GM19455 (cell line): Measurements from ENCODE around the gene CCR4.
"Not testable (repeated sequence)": the region's sequence is repeated elsewhere in the genome, so short reads cannot be mapped to it uniquely, and the experiment has no call there.

Source experiments
- ATAC-seq: cut with Tn5 transposase; IDR thresholded peaks from one replicate; pipeline ENCODE4 v1.9.1; 2021; ENCODE audit not compliant: unreplicated experiment

CCR4 gene

GRCh38 chr3:32951410-32951811 is at the start of gene CCR4:
CCR4 (plus strand) TSS chr3:32951644; CDS start chr3:32953423, 1,779 bp downstream.
- no peak for ATAC-seq

- ATAC-seq: not testable (repeated sequence)
These were observed 48.5 kb upstream of the CCR4 start for GRCh38 chr3:32902887-32903371.

- no peak for ATAC-seq
These were observed 47.5 kb upstream of the CCR4 start for GRCh38 chr3:32903953-32904352.

DNA sequence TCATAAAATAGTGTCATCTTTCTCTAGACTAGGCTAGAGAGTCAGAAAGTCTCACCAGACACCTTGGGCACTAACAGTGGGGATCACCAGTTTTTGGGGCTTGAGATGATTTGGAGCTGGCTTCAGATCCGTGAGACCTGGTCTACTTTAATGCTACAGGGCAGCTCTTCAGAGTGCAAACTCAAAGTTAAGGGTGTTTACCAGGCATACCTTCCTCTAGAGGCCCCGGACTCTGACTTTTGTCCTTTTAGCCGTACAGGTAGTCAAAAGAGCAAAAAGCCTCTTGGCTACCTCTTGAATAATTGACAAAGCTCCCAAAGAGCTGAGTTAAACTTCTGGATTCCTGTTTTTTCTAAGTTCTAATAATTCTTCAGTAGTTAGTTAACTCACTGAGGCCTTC is 41.4 kb upstream of the CCR4 start:
- ATAC-seq: no peak

DNA sequence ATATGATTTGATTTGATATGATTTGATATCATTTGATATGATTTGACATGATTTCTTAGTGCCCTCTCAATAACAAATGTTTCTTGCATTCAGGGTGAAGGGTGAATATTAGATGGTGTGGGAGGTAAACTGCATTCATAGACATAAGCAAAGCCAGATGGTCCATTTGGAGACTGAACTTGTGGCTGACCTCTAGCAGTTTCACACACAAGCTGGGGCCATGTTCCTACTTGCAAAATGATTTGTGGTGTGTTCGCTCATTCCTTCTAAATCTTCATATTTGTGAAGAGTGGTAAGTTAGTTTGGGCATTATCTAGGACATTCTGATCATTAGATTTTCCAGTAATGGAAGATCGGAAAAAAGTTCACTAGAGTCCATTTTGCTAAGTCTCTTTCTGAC is 40.5 kb upstream of the CCR4 start:
- no peak for ATAC-seq

- ATAC-seq: no peak
These were observed 39.4 kb upstream of the CCR4 start for GRCh38 chr3:32912046-32912445.

GRCh38 chr3:32913790-32914446 is 37.5 kb upstream of the CCR4 start:
- ATAC-seq: no peak

DNA sequence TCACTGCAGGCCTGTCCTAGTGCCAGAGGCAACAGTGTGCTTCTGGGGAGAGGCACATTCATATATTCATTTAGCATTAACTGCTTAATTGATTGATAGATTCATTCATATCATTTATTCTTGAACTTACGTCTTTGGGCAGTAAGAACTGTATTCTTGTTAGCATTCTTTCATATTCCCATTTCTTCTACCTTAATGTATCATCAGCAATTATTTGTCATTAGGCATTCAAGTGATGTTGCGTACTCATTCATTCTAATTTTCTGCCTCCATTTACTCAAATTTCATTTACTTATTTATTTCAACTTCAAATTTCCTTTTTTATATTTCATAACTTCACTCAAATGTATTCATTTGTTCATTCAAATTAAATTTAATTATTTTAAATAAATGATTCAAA is 31.5 kb upstream of the CCR4 start:
- ATAC-seq: no peak

GRCh38 chr3:32922078-32922477 is 29.4 kb upstream of the CCR4 start:
- no peak for ATAC-seq

DNA sequence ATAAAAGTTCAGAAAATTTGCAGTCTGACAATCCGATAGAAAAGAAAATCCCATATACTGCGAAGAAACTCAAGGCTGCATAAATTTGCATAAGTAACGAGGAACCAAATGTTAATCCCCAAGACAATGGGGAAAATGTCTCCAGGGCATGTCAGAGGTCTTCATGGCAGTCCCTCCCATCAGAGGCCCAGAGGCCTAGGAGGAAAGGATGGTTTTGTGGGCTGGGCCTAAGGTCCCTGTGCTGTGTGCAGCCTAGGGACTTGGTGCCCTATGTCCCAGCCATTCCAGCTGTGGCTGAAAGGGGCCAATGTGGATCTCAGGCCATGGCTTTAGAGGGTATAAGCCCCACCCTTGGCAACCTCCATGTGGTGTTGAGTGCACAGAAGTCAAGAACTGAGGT is 21.3 kb upstream of the CCR4 start:
- ATAC-seq: no peak

DNA sequence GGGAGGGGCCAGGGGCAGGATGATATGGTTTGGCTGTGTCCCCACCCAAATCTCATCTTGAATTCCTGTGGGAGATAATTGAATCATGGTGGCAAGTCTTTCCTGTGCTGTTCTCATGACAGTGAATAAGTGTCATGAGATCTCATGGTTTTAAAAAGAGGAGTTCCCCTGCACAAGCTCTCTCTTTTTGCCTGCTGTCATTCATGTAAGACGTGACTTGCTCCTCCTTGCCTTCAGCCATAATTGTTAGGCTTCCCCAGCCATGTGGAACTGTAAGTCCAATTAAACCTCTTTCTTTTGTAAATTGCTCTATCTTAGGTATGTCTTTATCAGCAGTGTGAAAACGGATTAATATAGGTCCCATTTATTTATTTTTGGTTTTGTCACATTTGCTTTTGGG is 20.2 kb upstream of the CCR4 start:
- not testable (repeated sequence) for ATAC-seq

DNA sequence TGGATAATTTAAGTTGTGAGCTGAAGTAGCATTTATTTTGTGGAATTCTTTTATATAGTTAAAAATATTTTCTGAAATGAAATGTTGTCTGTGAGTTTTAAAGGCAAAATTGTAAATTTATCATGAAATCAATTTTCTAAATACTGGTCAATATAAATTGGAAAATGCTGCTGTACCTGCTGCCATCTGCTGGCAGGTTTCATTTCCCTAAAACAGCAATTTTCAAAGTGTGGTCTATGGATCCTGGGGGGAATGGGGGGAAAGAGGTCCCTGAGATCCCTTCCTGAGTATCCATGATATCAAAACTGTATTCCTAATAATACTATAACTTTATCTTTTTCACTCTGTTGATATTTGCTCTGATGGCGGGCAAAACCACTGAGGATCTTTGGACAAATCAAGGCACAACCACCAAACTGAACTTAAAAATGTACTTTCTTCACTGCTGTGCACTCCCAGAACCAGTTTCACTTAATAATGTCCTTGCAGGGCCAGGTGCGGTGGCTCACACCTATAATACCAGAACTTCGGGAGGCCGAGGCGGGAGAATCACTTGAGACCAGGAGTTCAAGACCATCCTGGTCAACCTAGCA is 17.2 kb upstream of the CCR4 start:
- ATAC-seq: no peak

GRCh38 chr3:32937331-32937730 is 14.1 kb upstream of the CCR4 start:
- ATAC-seq: no peak

DNA sequence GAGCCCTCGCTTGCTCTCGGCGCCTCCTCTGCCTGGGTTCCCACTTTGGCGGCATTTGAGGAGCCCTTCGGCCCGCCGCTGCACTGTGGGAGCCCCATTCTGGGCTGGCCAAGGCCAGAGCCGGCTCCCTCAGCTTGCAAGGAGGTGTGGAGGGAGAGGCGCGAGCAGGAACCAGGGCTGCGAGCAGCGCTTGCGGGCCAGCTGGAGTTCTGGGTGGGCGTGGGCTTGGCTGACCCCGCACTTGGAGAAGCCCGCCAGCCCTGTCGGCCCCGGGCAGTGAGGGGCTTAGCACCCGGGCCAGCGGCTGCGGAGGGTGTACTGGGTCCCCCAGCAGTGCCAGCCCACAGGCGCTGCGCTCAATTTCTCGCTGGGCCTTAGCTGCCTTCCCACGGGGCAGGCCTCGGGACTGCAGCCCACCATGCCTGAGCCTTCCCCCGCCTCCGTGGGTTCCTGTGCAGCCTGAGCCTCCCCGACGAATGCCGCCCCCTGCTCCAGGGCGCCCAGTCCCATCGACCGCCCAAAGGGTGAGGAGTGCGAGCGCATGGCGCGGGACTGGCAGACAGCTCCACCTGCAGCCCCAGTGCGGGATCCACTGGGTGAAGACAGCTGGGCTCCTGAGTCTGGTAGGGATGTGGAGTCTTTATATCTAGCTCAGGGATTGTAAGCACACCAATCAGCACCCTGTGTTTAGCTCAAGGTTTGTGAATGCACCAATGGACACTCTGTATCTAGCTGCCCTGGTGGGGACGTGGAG is 11.7 kb upstream of the CCR4 start:
- ATAC-seq: not testable (repeated sequence)

DNA sequence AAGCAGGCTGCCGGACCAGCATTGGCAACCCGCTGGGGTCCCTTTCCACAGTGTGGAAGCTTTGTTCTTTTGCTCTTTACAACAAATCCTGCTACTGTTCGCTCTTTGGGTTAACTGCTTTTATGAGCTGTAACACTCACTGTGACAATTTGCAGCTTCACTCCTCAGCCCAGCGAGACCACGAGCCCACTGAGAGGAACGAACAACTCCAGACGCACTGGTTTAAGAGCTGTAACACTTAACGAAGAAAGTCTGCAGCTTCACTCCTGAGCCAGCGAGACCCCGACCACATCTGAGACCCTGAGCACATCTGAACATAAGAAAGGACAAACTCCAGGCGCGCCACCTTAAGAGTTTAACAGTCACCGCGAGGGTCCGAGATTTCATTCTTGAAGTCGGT is 10.7 kb upstream of the CCR4 start:
- ATAC-seq: no peak

DNA sequence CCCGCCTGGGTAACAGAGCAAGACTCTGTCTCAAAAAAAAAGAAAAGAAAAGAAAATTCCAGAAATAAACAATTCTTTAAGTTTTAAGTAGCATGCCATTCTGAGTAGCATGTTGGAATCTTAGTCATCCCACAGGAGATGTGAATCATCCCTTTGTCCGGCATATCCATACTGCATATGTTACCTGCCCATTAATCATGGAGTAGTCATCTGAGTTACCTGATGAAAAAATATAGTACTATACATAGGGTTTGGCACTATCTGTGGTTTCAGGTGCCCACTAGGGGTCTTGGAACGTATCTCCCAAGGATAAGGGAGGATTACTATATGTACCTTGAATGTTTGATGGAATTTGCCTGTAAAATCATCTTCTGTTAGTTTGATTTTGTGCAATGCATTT is 6.3 kb upstream of the CCR4 start:
- no peak for ATAC-seq

DNA sequence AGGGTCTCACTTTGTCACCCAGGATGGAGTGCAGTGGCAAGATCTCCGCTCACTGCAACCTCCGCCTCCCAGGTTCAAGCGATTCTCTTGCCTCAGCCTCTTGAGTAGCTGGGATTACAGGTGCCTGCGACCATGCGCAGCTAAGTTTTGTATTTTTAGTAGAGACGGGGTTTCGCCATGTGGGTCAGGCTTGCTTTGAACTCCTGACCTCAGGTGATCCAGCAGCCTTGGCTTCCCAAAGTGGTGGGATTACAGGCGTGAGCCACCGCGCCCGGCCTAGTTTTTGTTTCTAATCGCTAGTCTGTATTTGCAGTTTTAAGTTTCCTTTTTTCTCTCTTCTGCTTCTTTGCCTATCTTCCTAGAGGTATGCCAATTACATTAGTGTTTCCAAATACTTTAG is 5.8 kb upstream of the CCR4 start:
- ATAC-seq: not testable (repeated sequence)

DNA sequence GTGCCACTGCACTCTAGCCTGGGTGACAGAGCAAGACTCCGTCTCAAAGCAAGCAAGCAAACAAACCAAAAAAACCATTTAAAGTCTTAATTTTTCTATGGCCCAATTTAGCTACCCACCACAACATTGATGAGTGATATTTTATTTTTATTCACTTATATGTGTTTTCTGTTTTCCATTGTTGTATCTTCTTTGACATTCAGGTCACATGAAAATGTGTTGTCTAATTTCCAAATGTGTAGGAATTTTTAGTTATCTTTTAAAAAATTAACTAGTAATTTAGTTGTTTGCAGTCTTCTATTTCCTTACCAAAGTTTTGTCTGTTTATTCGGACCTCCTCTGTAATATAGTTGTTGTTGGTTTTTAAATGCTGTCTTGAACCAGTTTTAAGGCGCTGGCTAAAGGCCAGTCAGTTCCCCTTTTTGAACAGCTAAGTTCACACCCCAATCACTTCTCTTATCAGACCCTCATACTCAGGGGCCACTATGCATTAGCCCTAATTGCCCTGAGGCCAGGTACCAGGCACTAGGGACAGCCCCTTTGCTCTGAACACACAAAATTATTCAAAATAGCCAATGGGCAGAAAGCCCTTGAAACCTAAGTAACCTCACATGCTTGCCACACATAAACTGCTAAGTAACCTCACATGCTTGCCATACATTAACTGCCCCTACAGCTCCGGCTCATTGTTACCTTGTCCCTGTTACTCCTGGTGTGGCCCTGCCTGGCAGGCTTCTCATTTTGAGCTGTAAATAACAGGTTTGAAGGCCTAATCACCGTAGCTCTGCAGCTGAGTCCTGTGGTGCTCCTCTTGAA is 4.3 kb upstream of the CCR4 start:
- ATAC-seq: peak; percentile 10

GRCh38 chr3:32947789-32948238 is 3.6 kb upstream of the CCR4 start:
- ATAC-seq: peak; percentile 78

DNA sequence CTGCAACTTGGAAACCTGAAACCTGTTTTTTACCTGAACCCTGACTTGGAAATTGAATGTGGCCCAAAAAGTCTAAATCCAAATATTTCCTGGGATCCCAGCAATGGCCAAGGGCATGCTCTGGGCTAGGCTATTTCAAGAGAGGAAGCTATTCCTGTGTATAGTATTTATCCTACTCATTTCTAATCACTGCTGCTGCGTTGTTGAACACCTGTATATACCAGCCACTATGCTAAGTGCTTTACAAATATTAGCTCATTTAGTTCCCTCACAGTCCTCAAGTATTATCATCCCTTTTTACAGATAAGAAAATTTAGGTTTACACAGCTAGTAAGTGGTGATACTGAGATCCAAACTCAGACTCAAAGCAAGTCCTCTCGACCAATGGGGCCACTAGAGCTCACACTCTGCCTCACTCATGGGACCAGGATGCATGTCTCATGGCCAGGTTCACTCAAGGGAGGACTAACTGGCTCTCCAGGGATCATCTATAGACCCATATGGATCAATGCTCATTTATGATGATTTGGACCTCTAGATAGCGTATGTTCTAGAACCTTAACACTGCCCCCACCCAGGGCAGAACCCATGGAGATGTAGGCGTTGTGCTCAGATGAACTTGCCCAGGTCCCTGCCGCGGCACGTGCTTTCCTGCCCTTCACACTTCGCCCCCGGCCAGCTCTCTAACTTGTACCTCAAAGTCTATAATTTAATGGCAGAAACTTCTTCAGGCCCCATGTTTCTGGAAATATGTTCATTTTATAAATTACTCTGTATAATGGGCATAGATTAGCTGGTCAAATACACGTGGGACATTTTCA is 2.6 kb upstream of the CCR4 start:
- no peak for ATAC-seq
